HEK293 (cell line): ENCODE results near the gene RAB28.

ENCODE experiments used
- KLF10 ChIP-seq: fragments of 450-650 bp; IDR thresholded peaks from 2 replicates; pipeline ENCODE4 v1.5.1; 2018; ENCODE audit warnings: missing biosample characterization, mild to moderate bottlenecking, missing genetic modification characterization
- SALL2 ChIP-seq: fragments of 450-650 bp; formaldehyde crosslinking; IDR thresholded peaks from 2 replicates; pipeline ENCODE4 v1.5.0; 2017; ENCODE audit warnings: missing biosample characterization, mild to moderate bottlenecking, missing genetic modification characterization, borderline replicate concordance
- ZBTB21 ChIP-seq: fragments of 450-650 bp; formaldehyde crosslinking; IDR thresholded peaks from 2 replicates; pipeline ENCODE4 v1.5.1; 2017; ENCODE audit warnings: missing biosample characterization, missing genetic modification characterization
- ZNF114 ChIP-seq: fragments of 450-650 bp; formaldehyde crosslinking; IDR thresholded peaks from 2 replicates; pipeline ENCODE4 v1.5.0; 2017; ENCODE audit warnings: missing biosample characterization, missing genetic modification characterization
- ZNF175 ChIP-seq: fragments of 450-650 bp; formaldehyde crosslinking; IDR thresholded peaks from 2 replicates; pipeline ENCODE4 v1.5.1; 2016; ENCODE audit warnings: missing biosample characterization, missing genetic modification characterization
- ZNF202 ChIP-seq: fragments of 450-650 bp; formaldehyde crosslinking; IDR thresholded peaks from 2 replicates; pipeline ENCODE4 v1.5.1; 2016; ENCODE audit warnings: missing biosample characterization, missing genetic modification characterization, borderline replicate concordance
- ZSCAN30 ChIP-seq: fragments of 450-650 bp; IDR thresholded peaks from 2 replicates; pipeline ENCODE4 v1.5.1; 2018; ENCODE audit warnings: missing biosample characterization, mild to moderate bottlenecking, missing genetic modification characterization, moderate library complexity
- TF ChIP-seq, protein P1 (sequence below): fragments of 450-650 bp; formaldehyde crosslinking; IDR thresholded peaks from 2 replicates; pipeline ENCODE4 v1.5.1; 2016; ENCODE audit warnings: missing biosample characterization, missing genetic modification characterization
- TF ChIP-seq, protein P2 (sequence below): fragments of 450-650 bp; formaldehyde crosslinking; IDR thresholded peaks from 2 replicates; pipeline ENCODE4 v1.5.1; 2016; ENCODE audit warnings: missing biosample characterization, missing genetic modification characterization
- TF ChIP-seq, protein P3 (sequence below): fragments of 450-650 bp; formaldehyde crosslinking; IDR thresholded peaks from 2 replicates; pipeline ENCODE4 v1.5.1; 2016; ENCODE audit warnings: missing biosample characterization, missing genetic modification characterization

DNA sequence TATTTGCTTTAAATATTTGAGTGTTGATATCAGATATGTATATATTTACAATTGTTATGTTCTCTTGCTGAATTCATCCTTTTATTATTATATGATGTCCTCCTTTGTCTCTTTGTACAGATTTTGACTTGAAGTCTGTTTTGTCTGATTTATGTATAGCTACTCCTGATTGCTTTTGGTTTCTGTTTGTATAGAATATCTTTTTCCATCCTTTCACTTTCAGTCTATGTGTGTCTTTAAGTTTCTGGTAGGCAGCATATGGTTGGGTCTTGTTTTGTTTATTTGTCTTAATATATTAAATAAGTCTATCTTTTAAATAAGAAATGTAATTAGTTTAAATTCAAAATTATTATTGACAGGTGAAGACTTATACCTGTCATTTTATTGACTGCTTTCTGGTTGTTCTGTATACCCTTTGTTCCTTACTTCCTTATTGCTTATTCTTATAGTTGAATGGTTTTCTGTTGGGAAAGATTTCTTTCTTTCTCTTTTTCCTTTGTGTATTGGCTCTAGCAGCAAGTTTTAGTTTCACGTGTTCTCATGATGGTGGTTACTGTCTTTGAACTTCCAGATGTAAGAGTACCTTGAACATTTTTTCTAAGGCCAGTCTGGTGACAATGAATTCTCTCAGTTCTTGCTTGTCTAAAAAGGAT is 31.1 kb downstream of the RAB28 start:
- TF ChIP-seq, protein P1, sequence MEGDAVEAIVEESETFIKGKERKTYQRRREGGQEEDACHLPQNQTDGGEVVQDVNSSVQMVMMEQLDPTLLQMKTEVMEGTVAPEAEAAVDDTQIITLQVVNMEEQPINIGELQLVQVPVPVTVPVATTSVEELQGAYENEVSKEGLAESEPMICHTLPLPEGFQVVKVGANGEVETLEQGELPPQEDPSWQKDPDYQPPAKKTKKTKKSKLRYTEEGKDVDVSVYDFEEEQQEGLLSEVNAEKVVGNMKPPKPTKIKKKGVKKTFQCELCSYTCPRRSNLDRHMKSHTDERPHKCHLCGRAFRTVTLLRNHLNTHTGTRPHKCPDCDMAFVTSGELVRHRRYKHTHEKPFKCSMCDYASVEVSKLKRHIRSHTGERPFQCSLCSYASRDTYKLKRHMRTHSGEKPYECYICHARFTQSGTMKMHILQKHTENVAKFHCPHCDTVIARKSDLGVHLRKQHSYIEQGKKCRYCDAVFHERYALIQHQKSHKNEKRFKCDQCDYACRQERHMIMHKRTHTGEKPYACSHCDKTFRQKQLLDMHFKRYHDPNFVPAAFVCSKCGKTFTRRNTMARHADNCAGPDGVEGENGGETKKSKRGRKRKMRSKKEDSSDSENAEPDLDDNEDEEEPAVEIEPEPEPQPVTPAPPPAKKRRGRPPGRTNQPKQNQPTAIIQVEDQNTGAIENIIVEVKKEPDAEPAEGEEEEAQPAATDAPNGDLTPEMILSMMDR (tag by site-specific recombination), result no peak
- TF ChIP-seq ZSCAN30 (tag by site-specific recombination), result no peak
- TF ChIP-seq KLF10 (tag by site-specific recombination), result no peak
- TF ChIP-seq ZNF202 (tag by site-specific recombination), result no peak
- TF ChIP-seq ZNF175, result no peak
- TF ChIP-seq ZNF114 (tag by site-specific recombination), result no peak
- TF ChIP-seq SALL2 (tag by site-specific recombination), result no peak
- TF ChIP-seq, protein P2, sequence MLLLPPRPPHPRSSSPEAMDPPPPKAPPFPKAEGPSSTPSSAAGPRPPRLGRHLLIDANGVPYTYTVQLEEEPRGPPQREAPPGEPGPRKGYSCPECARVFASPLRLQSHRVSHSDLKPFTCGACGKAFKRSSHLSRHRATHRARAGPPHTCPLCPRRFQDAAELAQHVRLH, result no peak
- TF ChIP-seq ZBTB21 (tag by site-specific recombination), result no peak
- TF ChIP-seq, protein P3, sequence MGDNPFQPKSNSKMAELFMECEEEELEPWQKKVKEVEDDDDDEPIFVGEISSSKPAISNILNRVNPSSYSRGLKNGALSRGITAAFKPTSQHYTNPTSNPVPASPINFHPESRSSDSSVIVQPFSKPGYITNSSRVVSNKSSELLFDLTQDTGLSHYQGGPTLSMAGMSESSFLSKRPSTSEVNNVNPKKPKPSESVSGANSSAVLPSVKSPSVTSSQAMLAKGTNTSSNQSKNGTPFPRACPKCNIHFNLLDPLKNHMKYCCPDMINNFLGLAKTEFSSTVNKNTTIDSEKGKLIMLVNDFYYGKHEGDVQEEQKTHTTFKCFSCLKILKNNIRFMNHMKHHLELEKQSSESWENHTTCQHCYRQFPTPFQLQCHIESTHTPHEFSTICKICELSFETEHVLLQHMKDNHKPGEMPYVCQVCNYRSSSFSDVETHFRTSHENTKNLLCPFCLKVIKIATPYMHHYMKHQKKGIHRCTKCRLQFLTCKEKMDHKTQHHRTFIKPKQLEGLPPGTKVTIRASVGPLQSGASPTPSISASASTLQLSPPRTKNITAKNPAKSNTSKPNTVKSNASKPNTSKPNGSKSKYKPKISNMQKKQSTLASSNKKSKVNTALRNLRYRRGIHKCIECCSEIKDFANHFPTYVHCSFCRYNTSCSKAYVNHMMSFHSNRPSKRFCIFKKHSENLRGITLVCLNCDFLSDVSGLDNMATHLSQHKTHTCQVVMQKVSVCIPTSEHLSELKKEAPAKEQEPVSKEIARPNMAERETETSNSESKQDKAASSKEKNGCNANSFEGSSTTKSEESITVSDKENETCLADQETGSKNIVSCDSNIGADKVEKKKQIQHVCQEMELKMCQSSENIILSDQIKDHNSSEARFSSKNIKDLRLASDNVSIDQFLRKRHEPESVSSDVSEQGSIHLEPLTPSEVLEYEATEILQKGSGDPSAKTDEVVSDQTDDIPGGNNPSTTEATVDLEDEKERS (tag by site-specific recombination), result no peak
